ENCODE measurements around the gene WDFY1.

DNA sequence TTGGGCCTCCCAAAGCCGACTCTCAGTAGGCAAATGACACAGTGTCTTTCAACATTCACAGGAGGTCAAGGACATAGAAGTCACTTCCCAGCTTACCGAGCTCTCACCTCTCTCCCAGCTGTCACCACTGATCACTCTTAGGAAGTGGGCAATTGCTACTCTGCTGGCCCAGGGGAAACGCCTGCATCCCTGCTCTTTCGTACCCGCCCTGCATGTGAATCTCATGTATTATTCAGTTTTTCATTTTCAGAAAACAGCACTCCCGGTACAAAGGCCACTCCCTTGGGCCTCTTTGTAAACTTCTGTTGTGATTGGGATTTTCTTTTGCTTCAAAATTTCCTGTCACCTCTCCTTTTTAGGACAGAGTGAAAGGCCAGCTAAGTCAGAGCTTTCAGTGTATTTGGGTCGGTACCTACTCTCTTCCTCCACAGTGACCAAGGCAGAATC is 27.5 kb upstream of the WDFY1 start:
- TF ChIP-seq ZNF274 (IDR thresholded peaks at IDR 0.05; ENCODE audit: low read depth, low read length): no peak
- TF ChIP-seq YY1 (IDR thresholded peaks at IDR 0.05; ENCODE audit: insufficient read depth, insufficient read length): no peak
- no peak for TF ChIP-seq SUZ12 (IDR thresholded peaks at IDR 0.05; ENCODE audit: extremely low read depth, insufficient read depth, insufficient read length)
